GM18505 (cell line): ENCODE data around the gene EFHC1.
A peak's percentile ranks its signal among the peaks of the same experiment; 100 is the strongest.

Source experiments
- ATAC-seq: cut with Tn5 transposase; IDR thresholded peaks from one replicate; pipeline ENCODE4 v1.9.1; 2021; ENCODE audit not compliant: unreplicated experiment
- POLR2A ChIP-seq: IDR thresholded peaks from 4 replicates; pipeline ENCODE4 v1.6.1; 2011; ENCODE audit warnings: borderline replicate concordance; ENCODE audit not compliant: insufficient read depth, insufficient read length; ENCODE audit errors: extremely low read depth

Gene EFHC1

DNA sequence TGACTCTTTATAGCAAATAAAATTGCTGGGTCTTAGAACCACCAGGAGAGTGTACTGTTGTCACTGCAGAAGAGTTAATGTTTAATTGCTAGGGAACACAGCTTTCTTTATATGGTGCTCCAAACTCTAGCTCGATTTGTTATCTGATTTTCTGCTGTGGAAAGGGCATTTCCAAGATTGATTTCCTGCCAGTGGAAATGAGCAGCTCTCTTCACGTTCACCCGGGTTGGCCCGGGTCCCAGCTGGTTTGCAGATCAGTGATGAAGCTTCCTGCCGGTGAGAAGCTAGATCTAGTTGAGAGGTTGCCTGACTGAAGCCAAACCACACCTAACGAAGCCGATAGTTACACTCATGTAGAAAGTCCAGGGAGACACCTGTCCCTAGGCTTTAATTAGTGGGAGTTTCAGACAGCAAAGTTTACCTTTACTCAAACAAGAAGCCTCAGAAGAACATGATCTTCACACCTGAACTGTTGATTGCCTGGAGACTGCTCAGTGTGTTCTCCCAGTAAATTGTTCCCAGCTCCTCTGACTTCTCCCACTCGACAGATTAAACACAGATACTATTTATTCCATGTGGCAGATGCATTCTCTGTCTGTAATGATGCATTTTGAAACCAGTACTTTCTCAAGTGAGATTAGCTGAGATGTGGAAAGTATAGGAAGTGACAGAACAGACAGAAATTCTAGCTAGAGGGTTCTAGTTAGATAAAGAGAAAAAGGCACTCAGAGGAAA is 30.3 kb upstream of the EFHC1 start:
- peak; percentile 63 for ATAC-seq
- peak; percentile 30 for TF ChIP-seq POLR2A

DNA sequence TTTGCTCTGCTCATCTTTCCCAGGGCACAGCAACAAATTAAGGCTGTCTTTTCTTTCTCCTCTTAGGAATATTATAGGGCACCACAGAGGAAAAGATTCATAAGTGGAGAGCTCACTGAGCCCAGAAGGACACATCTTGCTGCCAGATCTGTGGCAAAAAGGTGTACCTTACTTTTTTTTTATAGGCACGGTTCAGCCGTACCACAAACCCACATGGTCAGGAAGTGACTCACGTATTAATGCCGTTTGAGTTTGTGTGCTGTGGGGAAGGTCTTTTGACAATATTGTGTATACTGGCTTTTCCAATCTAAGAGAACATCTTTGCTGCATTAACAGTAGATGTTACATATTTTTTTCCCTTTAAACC is 29.8 kb upstream of the EFHC1 start:
- no peak for TF ChIP-seq POLR2A
- peak; percentile 48 for ATAC-seq

DNA sequence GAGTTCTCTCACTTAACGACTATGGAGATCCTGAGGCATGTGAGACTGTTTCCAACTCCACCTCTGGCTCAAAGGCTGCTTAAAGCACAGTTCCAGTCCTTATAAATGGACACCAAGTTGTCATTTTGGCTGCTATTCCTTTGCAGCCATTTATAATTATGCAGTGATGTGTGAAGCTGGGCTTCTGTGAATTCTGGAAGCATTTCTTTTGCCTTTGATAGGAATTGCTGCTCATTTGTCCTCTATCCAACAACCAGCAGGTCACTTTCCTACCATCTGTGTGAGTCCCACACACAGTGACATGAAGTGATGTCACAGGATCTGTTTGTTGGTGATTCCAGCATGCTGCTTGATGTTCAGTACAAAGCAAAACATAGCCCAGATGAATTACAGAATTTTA is 28.5 kb upstream of the EFHC1 start:
- ATAC-seq, result no peak
- no peak for TF ChIP-seq POLR2A

DNA sequence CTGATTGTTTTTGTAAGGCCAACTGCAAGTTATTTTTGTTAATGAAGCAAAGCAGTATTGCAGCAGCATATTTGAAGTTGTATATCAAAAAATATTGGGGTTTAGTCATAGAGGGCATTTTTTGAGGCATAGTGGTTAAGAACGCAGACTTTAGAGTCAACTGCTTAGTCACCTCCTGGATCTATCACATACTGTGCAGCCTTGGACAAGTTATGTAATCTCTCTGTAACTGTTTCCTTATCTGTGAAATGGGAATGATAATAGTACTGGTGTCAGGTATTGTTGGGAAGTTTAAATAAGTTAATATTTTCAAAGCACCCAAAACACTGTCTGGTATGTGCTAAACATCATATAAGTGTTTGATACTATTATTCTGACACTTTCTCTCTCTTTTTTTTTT is 27.2 kb upstream of the EFHC1 start:
- no peak for ATAC-seq

DNA sequence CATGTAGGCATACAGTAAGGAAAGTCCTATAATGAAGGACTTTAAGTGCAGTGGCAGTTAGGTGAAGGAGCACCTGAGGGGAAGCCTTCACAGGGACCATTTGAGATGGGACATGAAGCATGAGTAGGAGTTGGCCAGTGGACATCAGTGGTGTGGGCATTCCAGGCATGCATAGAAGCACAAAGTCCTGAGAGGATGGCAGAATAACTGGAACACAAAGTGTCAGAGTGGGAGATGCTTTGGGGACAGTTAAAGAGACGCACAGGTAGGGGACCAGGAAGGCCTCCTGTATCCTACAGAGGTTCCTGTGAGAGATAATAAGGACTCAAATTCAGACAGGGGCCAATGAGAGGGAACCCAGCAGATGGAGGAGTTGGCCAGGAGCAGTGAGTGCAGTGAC is 26.4 kb upstream of the EFHC1 start:
- no peak for TF ChIP-seq POLR2A
- no peak for ATAC-seq

More for the DNA sequence above, 27.2 kb upstream of the EFHC1 start:
- no peak for TF ChIP-seq POLR2A

DNA sequence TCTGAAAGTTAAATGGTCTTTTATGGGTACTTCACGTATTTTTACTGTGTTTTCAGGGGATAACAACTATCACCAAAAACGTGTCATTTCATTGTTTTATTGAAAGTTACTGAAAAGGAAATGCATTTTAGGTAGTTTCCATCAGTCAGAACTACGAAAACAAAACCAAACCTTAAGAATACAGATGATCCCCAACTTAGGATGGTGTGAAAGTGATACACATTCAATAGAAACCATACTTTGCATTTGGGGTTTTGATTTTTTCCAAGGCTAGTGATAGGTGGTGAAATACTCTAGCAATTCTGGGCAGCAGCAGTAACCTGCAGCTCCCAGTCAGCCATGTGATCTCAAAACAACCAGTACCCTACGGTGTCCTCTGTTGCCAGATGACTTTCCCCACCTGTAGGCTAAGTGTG is 25.9 kb upstream of the EFHC1 start:
- ATAC-seq, result peak; percentile 45

DNA sequence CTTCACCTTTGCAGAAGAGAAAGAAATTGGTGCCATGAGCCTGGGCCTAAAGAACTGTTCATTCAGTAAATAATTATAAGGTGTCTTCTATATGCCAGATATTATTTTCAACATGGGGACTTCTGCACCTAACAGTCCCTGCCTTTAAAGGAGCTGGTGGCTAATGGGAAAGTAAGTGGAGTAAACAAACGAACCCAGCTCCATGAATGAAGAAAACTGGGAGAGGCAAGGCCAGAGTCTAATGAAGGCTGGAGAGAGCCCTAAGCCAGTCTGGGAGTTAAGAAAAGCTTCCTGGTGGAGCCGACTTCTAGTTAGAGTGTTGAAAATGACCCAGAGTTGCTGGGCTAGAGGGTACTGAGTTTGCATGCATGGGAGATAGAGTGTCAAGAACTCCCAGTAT is 24.2 kb upstream of the EFHC1 start:
- no peak for ATAC-seq
- no peak for TF ChIP-seq POLR2A

More for the DNA sequence above, 25.9 kb upstream of the EFHC1 start:
- no peak for TF ChIP-seq POLR2A

DNA sequence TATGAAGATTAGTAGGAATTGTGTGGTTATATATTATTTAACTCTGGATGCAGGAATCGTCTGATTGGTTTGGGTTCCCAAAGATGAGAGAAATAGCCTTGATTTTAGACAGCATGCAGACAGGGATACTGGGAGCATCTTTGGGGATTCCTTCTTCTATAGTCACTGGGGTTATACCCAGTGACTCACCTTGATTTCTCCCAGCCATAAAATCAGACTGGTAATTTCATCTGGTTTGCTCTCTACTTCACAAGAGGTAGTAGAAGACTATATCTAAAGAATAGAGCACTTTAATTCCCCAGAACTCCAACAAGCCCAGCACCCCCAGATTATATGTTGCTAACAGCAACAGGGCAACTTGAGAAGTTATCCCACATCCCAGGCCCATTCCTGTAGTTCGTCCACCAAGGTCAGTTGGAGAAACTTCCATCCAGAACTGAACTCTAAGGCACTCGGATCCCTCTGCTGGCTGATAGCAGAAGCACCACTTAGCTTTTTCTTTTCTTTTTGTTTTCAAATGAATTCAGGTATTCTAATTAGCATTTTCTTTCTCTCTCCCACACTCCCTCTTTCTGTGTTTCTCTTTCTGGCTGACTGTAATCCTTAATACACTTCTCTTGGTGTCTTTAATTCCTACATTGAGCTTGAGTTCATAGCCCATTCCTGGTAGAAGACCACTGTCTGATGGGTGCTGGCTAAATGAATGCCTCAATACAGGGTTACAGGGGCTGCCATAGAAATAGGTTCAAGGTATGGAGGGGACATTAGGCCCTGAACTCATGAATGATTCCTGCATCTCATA is 20.4 kb upstream of the EFHC1 start:
- no peak for TF ChIP-seq POLR2A
- no peak for ATAC-seq

DNA sequence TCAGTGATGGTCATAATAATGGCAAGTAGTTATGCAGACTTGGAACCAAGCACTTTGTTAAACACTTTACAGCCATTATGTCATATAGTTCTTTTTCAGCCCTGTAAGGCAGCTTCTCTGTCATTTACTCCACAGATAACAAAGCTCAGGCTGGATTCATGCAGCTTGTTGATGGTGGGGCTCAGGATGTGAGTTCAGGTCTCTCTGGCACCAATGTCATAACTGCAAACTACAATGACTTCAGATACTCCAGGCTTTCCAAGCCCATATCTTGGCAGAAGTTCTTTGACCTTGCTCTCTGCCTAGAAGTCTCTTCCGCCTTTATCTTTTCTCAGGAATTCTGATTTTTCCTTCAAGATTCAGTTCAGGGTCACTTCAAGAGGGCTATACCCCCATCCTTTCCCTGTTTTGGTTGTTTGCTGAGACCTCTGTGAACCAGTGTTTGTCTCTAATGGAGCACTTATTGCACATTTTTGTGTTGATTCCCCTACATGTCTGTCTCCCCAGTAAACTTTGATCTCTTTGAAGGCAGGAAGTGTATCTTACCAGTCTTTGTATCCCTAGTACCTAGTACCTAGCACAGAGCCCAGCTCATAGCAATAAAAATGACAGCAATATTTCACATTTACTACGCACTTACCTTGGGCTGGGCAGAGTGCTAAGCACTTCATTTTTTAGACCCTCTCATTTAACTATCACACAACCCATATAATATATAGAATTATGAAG is 19.7 kb upstream of the EFHC1 start:
- TF ChIP-seq POLR2A, result no peak
- ATAC-seq, result no peak

DNA sequence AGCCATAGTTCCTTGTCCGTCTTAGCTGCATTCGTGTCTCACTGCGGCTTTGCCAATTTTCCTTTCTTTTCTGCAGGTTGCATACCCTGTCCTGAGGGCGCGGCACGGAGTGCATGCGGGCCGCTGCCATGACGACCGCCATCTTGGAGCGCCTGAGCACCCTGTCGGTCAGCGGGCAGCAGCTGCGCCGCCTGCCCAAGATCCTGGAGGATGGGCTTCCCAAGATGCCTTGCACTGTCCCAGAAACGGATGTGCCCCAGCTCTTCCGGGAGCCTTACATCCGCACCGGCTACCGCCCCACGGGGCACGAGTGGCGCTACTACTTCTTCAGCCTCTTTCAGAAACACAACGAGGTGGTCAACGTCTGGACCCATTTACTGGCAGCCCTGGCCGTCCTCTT is 17.1 kb upstream of the EFHC1 start:
- TF ChIP-seq POLR2A, result no peak
- ATAC-seq, result no peak

DNA sequence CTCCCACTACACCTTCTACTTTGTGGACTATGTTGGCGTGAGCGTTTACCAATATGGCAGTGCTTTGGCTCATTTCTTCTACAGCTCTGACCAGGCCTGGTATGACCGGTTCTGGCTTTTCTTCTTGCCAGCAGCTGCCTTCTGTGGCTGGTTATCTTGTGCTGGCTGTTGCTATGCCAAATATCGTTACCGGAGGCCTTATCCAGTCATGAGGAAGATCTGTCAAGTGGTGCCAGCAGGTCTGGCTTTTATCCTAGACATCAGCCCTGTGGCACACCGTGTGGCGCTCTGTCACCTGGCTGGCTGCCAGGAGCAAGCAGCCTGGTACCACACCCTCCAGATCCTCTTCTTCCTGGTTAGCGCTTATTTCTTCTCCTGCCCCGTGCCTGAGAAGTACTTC is 16.5 kb upstream of the EFHC1 start:
- no peak for TF ChIP-seq POLR2A
- ATAC-seq, result no peak

DNA sequence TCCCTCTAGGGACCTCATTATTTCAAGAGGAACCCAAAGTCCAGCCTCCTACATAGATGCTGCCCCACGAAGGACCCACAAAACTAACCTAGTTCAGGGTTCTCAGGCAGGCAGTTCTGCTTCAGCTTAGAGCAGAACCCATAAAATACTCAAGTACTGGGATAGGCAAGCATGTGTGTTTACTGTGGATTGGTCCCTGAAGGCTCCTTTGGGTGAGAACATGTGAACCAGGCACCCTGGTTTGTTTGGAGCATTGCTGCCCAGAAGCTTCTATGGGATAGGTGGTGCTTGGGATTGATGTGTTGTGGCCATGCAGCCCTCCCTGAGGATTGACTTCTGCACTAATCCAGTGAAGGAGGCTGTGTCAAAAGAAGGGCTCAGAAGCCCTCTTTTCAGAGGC is 14.9 kb upstream of the EFHC1 start:
- no peak for TF ChIP-seq POLR2A
- no peak for ATAC-seq

DNA sequence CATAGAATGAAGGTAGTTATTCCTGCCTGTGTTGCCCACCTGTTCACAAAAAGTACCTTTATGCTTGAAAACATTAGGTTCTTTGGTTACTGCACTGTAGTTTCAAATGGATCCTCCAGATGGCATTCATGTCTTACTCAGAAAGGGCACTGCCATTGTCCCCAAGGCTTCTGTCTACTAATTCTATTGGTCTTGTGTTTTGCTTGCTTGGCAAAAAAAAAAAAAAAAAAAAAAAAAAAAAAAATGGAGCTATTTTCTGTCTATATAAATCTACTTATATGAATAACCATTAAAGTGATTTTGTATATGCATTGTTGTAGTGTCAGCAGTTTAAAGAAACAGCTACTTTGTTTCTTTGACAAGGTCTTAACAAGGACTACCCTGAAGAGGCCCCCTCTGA is 12.7 kb upstream of the EFHC1 start:
- TF ChIP-seq POLR2A, result no peak
- ATAC-seq, result no peak

DNA sequence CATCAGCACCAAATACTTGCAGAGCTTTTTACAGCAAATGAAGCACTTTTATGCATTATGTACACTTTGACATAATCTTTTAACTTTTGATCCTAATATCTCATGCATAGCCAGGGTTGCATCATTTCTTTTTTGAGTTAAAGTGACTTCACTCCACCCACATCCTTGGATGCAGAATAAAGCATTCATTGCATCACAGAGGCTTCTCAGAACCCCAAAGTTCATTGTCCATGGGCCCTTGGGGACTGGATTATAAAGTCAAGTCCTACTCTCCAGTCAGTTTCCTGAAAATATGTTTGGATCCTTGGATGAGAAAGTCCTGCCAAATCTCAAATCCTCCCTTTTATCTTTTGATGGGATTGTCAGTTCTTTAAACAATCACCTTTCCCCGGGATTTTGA is 10.6 kb upstream of the EFHC1 start:
- TF ChIP-seq POLR2A, result no peak
- ATAC-seq, result no peak

DNA sequence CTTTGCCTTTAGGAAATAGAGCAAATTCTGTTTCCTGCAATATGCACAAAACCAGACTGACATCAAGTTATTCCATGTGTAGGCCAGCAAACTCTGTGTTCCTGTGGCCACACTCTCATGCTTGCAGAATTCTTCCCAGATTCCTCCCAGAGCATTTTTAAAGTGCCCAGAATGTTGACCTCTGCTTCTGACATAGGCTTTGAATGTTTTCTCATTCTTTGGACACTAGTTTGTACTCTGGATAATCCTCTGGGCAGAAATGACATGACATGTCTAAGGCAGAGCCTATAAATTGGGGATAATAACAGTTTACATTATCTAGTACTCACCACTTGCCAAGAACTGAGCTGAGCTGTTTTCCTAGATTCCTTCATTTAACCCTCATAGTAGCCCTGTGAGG is 9.2 kb upstream of the EFHC1 start:
- no peak for TF ChIP-seq POLR2A
- ATAC-seq, result no peak

DNA sequence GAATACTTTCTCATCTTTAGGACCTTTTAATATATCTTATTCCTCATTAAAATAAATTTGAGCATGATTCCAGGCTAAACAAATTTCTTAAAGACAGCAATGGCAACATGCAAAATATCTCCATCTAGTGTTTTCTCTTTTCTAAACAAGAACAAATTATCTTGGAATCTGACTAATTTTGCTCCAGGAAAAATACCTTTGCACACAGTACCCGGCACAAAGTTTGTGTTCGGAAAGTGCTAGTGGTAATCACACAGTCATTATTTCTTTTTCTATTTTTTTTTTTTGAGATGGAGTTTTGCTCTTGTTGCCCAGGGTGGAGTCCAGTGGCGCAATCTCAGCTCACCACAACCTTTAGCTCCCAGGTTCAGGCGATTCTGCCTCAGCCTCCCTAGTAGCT is 8.2 kb upstream of the EFHC1 start:
- ATAC-seq, result no peak

More for the DNA sequence above, 8.2 kb upstream of the EFHC1 start:
- TF ChIP-seq POLR2A, result no peak
